Lower leg skin (tissue), 4 donors: Measurements from ENCODE around the gene PPP1R13B. TPM values are rescaled to one million over a fixed set of nuclear protein-coding genes. Genes with fewer than 3 reads are reported as not detected.

ENCODE experiments used
- DNase-seq, 2 donors: peaks; one replicate each; pipeline ENCODE4 v3.0.0-alpha.2; 2019; ENCODE audit warnings: low spot score in 2 of 2
- H3K4me3 ChIP-seq: fragments of 200-600 bp; sonication (generic); 2 replicates; pipeline ENCODE4 v1.5.1; 2017; ENCODE audit warnings: mild to moderate bottlenecking, low read depth; ENCODE audit not compliant: poor library complexity, severe bottlenecking
- POLR2A ChIP-seq, 2 donors: fragments of 450-650 bp; IDR thresholded peaks; one replicate each; pipeline ENCODE4 v1.6.1; 2016 to 2017; ENCODE audit warnings: antibody characterized with exemption in 2 of 2, mild to moderate bottlenecking in 1 of 2, moderate library complexity in 1 of 2
- WGBS, 2 donors: methylation state at CpG; one replicate each; pipeline ENCODE4 v1.1.5; 2018; 5-methylcytosine and 5-hydroxymethylcytosine counted together
- intact Hi-C: fragments of 100-400 bp; cut with DNase I; formaldehyde crosslinking; loops from one replicate; pipeline ENCODE4 v1.15.0; 2023; ENCODE audit warnings: low total_unique reads
- total RNA-seq, 4 donors: library from RNA; depleted of rRNA; stranded (reverse); fragments of >200 nt; gene quantifications; one replicate each; pipeline ENCODE4 v1.1.0, GENCODE V29; 2016
- TF ChIP-seq, protein P1 (sequence below), 3 donors: fragments of 450-650 bp; IDR thresholded peaks; one replicate each; pipeline ENCODE4 v1.5.1; 2016; ENCODE audit warnings: antibody characterized with exemption in 3 of 3, mild to moderate bottlenecking in 3 of 3, moderate library complexity in 2 of 3

Gene PPP1R13B
- total RNA-seq, 4 donors from 2014 or later: 28.9 to 55.8 (median 41.5) TPM

DNA sequence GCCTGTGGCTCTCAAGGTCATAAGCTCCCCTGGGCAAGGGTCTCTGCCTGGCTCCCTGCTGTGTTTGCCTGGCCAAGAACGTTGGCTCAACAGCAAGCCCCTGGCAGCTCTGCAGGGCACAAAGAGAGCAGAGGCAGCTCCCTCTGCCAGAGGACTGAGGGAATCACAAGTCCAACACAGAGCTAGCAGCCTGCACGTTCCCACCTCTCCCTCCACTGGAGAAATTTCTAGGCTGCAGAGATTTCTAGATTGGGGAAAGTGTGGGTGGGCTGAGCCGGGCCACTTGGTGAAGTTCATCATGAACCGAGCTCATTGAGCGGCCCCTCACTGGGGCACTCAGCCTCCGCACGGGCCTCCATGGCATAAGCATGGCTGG, 111.9 kb downstream of the PPP1R13B start:
- 58 to 65% methylated on average over 7 of the region's 7 CpGs for WGBS, 2 donors

DNA sequence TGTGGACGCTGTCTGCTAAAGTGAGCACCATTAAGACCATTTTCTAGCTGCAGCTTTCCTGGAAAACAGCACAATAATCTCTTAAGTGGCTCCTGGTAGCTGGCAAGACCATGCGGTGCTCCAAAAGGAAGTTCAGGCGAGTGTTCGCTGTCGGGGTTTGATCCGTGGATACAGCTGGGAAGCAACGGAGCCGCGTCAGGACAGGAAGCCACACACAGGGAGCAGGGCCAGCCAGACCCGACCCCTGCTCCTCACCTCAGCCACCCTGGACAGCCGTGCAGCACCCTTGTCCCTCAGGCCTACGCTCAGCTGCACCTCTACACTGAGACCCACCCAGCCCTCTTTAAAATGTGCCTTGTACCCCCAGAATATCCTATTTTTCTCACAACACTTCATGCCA, 112.4 kb downstream of the PPP1R13B start:
- intact Hi-C loops: no loop called here
- DNase-seq: no peak
- TF ChIP-seq POLR2A (IDR thresholded peaks at IDR 0.05): no peak
- TF ChIP-seq, protein P1, sequence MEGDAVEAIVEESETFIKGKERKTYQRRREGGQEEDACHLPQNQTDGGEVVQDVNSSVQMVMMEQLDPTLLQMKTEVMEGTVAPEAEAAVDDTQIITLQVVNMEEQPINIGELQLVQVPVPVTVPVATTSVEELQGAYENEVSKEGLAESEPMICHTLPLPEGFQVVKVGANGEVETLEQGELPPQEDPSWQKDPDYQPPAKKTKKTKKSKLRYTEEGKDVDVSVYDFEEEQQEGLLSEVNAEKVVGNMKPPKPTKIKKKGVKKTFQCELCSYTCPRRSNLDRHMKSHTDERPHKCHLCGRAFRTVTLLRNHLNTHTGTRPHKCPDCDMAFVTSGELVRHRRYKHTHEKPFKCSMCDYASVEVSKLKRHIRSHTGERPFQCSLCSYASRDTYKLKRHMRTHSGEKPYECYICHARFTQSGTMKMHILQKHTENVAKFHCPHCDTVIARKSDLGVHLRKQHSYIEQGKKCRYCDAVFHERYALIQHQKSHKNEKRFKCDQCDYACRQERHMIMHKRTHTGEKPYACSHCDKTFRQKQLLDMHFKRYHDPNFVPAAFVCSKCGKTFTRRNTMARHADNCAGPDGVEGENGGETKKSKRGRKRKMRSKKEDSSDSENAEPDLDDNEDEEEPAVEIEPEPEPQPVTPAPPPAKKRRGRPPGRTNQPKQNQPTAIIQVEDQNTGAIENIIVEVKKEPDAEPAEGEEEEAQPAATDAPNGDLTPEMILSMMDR (IDR thresholded peaks at IDR 0.05): no peak
- H3K4me3 ChIP-seq: no peak overlapping the region
- WGBS, 2 donors: 81 to 84% methylated on average over 12 of the region's 12 CpGs

More for the DNA sequence above, 111.9 kb downstream of the PPP1R13B start:
- H3K4me3 ChIP-seq: no peak overlapping the region
- intact Hi-C loops: no loop called here
- DNase-seq: no peak
- TF ChIP-seq POLR2A (IDR thresholded peaks at IDR 0.05): no peak
- TF ChIP-seq, protein P1 (IDR thresholded peaks at IDR 0.05): no peak

DNA sequence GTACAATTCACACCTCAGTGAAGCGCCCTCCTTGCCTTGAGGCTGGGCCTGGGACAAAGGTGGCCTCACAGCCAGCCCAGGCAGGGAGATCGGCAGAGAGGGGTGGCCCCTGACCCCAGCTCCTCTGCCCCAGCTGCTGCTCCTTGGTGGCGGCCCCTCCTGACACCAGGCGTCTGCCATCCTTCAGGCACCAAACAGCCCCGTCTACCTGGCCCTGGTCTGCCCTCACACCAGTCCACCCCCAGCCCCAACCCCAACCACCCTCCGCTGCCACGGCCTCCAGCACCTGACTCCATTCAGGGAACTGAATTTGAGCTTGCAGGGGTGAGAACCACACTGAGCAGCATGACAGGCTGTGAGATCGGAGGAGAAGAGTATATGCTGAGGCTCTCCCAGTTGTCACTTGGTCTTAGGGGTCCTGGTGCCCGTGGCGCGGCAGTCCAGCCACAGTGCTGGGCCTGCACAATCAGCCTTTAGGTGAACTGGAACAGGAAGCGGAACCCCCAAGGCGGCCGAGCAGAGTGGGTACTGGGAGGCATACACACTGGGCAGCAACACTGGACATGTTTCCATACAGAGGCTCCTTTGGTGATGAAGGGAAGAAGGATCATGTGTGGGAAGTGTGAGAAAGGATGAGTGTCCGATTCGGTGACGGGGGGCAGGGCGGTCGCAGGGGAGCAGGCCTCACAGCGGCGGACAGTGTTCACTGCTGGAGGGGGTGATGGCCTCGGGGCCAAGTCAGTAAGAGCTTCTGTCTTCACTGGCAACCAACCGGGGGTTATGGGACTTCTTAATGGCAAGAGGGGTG, 113.1 kb downstream of the PPP1R13B start:
- 81 to 86% methylated on average over 20 to 23 of the region's 23 CpGs for WGBS, 2 donors
- no peak overlapping the region for H3K4me3 ChIP-seq
- no peak for DNase-seq
- no peak for TF ChIP-seq POLR2A (IDR thresholded peaks at IDR 0.05)
- TF ChIP-seq, protein P1 (IDR thresholded peaks at IDR 0.05): no peak
- intact Hi-C loops: no loop called here

DNA sequence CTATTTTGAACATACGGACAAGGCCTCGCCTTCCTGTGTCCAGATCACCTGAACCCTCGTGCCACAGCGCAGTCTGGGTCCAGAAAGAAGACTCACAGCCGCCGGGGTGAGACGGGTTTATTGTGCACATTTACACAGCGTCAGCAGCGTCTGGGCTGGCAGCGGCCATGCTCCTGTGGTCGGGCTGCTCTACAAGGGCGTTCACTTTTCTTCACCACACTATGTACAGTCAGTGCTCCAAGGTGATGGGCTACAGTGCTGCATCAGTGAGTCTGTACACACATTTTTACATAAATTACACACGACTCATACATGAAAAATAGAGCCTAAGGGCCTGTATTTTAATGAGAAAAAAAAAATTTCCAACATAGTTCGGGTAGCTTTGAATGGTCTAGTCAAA, 113.7 kb downstream of the PPP1R13B start:
- WGBS, 2 donors: 52 to 67% methylated on average over 14 of the region's 14 CpGs

DNA sequence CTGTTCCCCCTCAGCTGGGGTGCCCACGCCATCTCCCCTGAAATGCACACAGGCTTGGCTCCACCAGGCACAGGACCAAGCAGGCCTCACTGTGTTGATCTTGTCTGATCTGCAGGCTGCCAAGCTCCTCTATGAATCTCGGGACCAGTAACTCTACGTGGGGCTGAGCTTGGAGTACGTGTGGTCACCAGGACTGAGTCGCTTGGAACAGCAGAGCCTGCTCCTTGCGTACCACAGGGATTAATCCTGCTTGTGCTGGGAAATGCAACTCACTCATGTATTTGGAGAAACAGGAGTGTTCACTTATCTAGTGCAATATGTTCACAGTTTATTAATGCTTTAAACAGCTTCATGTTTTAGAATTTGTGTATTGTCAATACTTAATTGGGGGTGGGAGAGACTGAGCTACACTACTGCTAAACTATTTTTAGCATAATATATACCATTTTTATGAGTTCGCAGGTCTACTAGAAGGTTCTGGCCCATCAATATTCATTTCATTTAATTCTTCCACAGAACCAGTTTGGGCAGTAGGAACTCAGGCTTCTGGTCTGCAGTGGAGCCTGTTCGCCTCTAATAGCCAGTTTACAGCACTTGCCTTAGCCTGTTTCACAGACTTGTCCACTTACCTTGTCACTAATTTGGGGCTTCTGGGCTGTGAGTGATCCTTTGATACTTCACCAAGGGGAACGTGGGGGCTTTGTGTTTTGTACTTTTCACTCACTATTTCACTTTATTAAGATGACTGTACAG, 114.3 kb downstream of the PPP1R13B start:
- H3K4me3 ChIP-seq: no peak overlapping the region
- no peak for TF ChIP-seq POLR2A (IDR thresholded peaks at IDR 0.05)
- TF ChIP-seq, protein P1 (IDR thresholded peaks at IDR 0.05): no peak
- intact Hi-C loops: no loop called here
- DNase-seq: peak in 1 of 2 donors; percentile 74
- WGBS, 2 donors: 53 to 60% methylated on average over 9 of the region's 9 CpGs

More for the DNA sequence above, 113.7 kb downstream of the PPP1R13B start:
- TF ChIP-seq POLR2A (IDR thresholded peaks at IDR 0.05): no peak
- TF ChIP-seq, protein P1 (IDR thresholded peaks at IDR 0.05): no peak
- DNase-seq: no peak
- intact Hi-C loops: no loop called here
- H3K4me3 ChIP-seq: no peak overlapping the region
